ENCODE results near the gene SRD5A1. TPM values are rescaled to one million over a fixed set of nuclear protein-coding genes. Genes with fewer than 3 reads are reported as not detected.

SRD5A1 gene
- total RNA-seq, 4 donors from 2014 or later, result 0.29 to 71.2 (median 10.1) TPM

DNA sequence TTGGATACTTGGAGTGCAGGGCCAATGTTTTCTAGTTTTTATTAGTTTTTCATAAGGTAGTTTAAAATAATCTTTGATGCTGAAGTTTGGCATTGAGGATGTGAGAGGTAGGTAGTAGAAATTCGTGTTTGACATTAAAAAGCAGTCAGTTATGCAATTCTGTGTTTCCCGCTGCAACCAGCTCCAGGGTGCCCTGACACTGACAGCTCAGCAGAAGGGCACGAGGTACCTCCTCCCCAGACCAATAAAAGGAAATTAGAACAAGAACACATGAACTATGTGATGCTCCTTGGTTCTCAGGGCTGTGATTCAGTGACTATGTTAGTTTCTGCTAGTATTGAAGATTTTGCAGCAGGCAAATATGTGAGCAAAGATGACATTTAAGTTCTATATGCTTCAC, 40.6 kb upstream of the SRD5A1 start:
- no peaks in the 10 kb centered on the region for H3K9me3 ChIP-seq
- intact Hi-C loops (cut with DNase I; ENCODE audit: low total_unique reads), result no loop called here
- H3K4me1 ChIP-seq, result no peaks in the 10 kb centered on the region
- no peak for DNase-seq
- no peaks in the 10 kb centered on the region for H3K27me3 ChIP-seq
- no peak for TF ChIP-seq POLR2A (IDR thresholded peaks at IDR 0.05)
- TF ChIP-seq, protein P1, sequence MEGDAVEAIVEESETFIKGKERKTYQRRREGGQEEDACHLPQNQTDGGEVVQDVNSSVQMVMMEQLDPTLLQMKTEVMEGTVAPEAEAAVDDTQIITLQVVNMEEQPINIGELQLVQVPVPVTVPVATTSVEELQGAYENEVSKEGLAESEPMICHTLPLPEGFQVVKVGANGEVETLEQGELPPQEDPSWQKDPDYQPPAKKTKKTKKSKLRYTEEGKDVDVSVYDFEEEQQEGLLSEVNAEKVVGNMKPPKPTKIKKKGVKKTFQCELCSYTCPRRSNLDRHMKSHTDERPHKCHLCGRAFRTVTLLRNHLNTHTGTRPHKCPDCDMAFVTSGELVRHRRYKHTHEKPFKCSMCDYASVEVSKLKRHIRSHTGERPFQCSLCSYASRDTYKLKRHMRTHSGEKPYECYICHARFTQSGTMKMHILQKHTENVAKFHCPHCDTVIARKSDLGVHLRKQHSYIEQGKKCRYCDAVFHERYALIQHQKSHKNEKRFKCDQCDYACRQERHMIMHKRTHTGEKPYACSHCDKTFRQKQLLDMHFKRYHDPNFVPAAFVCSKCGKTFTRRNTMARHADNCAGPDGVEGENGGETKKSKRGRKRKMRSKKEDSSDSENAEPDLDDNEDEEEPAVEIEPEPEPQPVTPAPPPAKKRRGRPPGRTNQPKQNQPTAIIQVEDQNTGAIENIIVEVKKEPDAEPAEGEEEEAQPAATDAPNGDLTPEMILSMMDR (IDR thresholded peaks at IDR 0.05), result no peak
- H3K36me3 ChIP-seq, result no peaks in the 10 kb centered on the region
- no peak overlapping the region for H3K4me3 ChIP-seq
- no peak overlapping the region for H3K27ac ChIP-seq

DNA sequence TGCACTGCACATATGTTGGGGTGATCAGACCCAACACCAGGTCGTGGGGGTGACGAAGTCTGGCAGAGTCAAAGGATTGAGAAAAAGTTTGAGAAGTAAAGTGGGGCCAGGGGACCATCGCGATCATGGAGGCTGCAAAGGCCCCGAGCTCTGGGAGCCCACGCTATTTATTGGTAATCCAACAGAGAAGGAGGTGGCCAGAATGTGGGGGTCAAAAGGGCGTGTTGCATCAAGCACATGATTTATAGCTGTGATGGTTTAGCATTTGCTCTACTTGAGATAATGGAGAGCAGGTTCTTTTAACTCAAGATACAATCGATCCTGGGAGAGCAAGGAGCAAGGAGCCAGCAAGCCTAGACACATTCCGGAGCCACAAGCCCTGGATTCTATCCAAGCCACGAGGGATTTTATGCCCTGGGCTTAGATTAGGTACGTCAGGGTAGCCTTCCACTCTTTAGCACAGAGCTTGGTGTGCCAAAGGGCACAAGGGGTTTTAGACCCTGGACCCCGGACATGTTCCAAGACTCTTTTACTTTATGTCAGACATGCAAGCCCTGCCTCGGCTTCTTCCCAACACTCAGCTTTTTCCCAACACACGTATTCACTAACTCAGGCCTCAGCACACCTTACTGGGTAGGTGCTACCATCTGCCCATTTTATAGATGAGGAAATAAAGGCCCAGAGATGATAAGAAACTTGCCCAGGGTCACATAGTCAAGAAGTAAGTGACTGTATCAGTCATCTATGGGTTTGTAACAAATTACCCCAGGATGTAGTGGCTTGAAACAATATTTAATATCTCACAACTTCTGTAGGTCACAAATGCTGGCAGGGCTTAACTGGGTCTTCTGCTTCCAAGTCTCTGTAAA, 39.9 kb upstream of the SRD5A1 start:
- Histone ChIP-seq H3K4me1 (no peaks in the 10 kb centered on the region), H3K4me3 (no peak overlapping the region), H3K36me3 (no peaks in the 10 kb centered on the region), H3K27ac (no peak overlapping the region), H3K27me3 (no peaks in the 10 kb centered on the region), H3K9me3 (no peaks in the 10 kb centered on the region)
- intact Hi-C loops (cut with DNase I; ENCODE audit: low total_unique reads), result no loop called here
- TF ChIP-seq, protein P1 (IDR thresholded peaks at IDR 0.05), result no peak
- TF ChIP-seq POLR2A (IDR thresholded peaks at IDR 0.05), result no peak
- no peak for DNase-seq

DNA sequence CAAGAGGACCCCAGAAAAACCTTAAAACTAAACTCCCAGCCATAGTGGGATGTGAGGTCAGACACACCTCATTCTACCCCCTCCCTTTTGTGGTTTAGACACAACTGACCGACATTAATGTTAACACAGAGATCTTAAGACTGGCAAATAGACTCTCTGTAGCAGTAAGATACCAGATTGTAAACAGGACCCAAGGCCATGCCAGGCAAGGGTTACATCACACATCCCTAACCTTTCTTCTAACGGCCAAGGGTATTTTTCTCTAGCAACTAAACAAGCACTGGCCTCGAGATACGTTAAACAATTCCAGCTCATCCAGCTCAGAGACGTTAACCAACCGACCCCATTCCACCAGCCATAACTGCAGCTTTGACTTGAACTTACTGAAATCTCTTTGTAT, 39.2 kb upstream of the SRD5A1 start:
- Histone ChIP-seq H3K27me3 (no peaks in the 10 kb centered on the region), H3K9me3 (no peaks in the 10 kb centered on the region), H3K27ac (no peak overlapping the region), H3K4me1 (no peaks in the 10 kb centered on the region), H3K4me3 (no peak overlapping the region), H3K36me3 (no peaks in the 10 kb centered on the region)
- intact Hi-C loops (cut with DNase I; ENCODE audit: low total_unique reads), result no loop called here
- no peak for TF ChIP-seq POLR2A (IDR thresholded peaks at IDR 0.05)
- TF ChIP-seq, protein P1 (IDR thresholded peaks at IDR 0.05), result no peak
- DNase-seq, result no peak

DNA sequence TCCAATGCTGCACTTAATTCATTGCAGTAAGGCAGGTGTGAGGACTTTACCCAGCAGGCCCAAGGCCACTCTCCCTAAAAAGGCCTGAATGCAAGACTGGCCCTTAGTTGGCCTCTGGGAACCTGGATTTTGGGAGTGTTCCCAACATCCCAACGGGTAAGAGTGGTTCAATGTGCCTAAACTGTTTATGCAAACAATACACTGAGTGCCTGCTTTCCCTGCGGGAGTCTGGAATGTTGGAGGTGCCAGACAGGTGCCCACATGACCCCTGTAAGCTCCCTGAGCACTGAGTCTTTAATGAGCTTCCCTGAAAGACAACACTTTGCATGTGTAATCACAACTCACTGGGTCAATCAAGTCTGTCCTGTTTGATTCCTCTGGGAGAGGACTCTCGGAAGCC, 37.8 kb upstream of the SRD5A1 start:
- no peaks in the 10 kb centered on the region for H3K36me3 ChIP-seq
- H3K27me3 ChIP-seq, result no peaks in the 10 kb centered on the region
- no peak overlapping the region for H3K27ac ChIP-seq
- no peaks in the 10 kb centered on the region for H3K9me3 ChIP-seq
- no peak for DNase-seq
- intact Hi-C loops (cut with DNase I; ENCODE audit: low total_unique reads), result no loop called here
- TF ChIP-seq, protein P1 (IDR thresholded peaks at IDR 0.05), result no peak
- TF ChIP-seq POLR2A (IDR thresholded peaks at IDR 0.05), result no peak
- no peaks in the 10 kb centered on the region for H3K4me1 ChIP-seq
- no peak overlapping the region for H3K4me3 ChIP-seq

DNA sequence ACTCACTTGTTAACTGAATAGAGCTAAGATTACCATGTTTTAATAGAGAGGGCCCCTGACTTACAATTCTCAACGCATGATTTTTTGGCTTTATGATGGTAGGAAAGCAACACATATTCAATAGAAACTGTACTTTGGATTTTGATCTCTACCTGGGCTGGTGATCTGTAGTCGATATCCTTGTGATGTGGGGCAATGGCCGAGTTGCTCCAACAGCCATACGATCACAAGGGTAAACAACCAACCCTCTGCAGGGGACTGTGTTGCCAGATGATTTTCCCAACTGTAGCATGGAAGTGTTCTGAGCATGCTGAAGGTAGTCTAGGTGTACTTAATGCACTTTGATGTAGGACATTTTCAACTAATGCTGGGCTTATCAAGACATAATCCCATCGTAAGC, 36.9 kb upstream of the SRD5A1 start:
- Histone ChIP-seq H3K4me3 (no peak overlapping the region), H3K9me3 (no peaks in the 10 kb centered on the region), H3K36me3 (no peaks in the 10 kb centered on the region), H3K4me1 (no peaks in the 10 kb centered on the region), H3K27me3 (no peaks in the 10 kb centered on the region), H3K27ac (no peak overlapping the region)
- TF ChIP-seq, protein P1 (IDR thresholded peaks at IDR 0.05), result no peak
- no peak for TF ChIP-seq POLR2A (IDR thresholded peaks at IDR 0.05)
- intact Hi-C loops (cut with DNase I; ENCODE audit: low total_unique reads), result no loop called here
- DNase-seq, result no peak

Data from uterus (tissue), 4 donors.